Bronchial epithelial cell (primary cell): ENCODE measurements around the gene SERPINA5. TPM values are rescaled to one million over a fixed set of nuclear protein-coding genes. Genes with fewer than 3 reads are reported as not detected.

ENCODE experiments used
- DNase-seq: peaks from one replicate; pipeline ENCODE4 v3.0.0-alpha.2; 2010; ENCODE audit warnings: low read depth
- FAIRE-seq: peaks from 2 replicates; lab custom pipeline; 2011; peaks lifted over from hg19 to GRCh38; lab: Jason Lieb, UNC
- H3K27me3 ChIP-seq: 2 replicates; pipeline ENCODE4 v1.5.1; 2011; ENCODE audit warnings: low read length; ENCODE audit not compliant: control insufficient read depth, insufficient read depth
- H3K36me3 ChIP-seq: 2 replicates; pipeline ENCODE4 v1.5.1; 2011; ENCODE audit warnings: low read length; ENCODE audit not compliant: control insufficient read depth, insufficient read depth
- H3K4me3 ChIP-seq: 2 replicates; pipeline ENCODE4 v1.5.1; 2011; ENCODE audit warnings: mild to moderate bottlenecking, low read depth, low read length, control low read depth
- CTCF ChIP-seq: IDR thresholded peaks from 2 replicates; pipeline ENCODE4 v1.5.1; 2011; ENCODE audit warnings: mild to moderate bottlenecking, moderate library complexity, low read length, control low read depth, inconsistent platforms; ENCODE audit not compliant: insufficient read depth, severe bottlenecking
- total RNA-seq: library from RNA; depleted of rRNA; stranded (reverse); fragments of >200 nt; gene quantifications from 2 replicates; pipeline ENCODE4 v1.2.1, GENCODE V29; 2014

SERPINA5 gene
- total RNA-seq, 1 donor from 2014 or later, result not detected

- Histone ChIP-seq H3K27me3 (no peaks in the 10 kb centered on the region), H3K36me3 (no peaks in the 10 kb centered on the region), H3K4me3 (no peak overlapping the region)
- no peak for TF ChIP-seq CTCF
- FAIRE-seq (no peak), DNase-seq (no peak)
These were observed 32.9 kb upstream of the SERPINA5 start for GRCh38 chr14:94548131-94548998.

- no peak overlapping the region for H3K4me3 ChIP-seq
- DNase-seq (peak; percentile 28), FAIRE-seq (no peak)
- peak; percentile 90 for TF ChIP-seq CTCF
- H3K36me3 ChIP-seq, result no peaks in the 10 kb centered on the region
- H3K27me3 ChIP-seq, result no peaks in the 10 kb centered on the region
These were observed 31.9 kb upstream of the SERPINA5 start for GRCh38 chr14:94548999-94549985.

- no peaks in the 10 kb centered on the region for H3K36me3 ChIP-seq
- H3K4me3 ChIP-seq, result no peak overlapping the region
- no peak for TF ChIP-seq CTCF
- DNase-seq (no peak), FAIRE-seq (no peak)
- H3K27me3 ChIP-seq, result no peaks in the 10 kb centered on the region
These were observed 31.2 kb upstream of the SERPINA5 start for GRCh38 chr14:94550041-94550440.

- Histone ChIP-seq H3K36me3 (no peaks in the 10 kb centered on the region), H3K27me3 (no peaks in the 10 kb centered on the region), H3K4me3 (no peak overlapping the region)
- DNase-seq (no peak), FAIRE-seq (no peak)
- no peak for TF ChIP-seq CTCF
These were observed 25.2 kb upstream of the SERPINA5 start for GRCh38 chr14:94555991-94556390.

- FAIRE-seq, result no peak
- no peak for TF ChIP-seq CTCF
- H3K4me3 ChIP-seq, result no peak overlapping the region
These were observed 23.9 kb upstream of the SERPINA5 start for GRCh38 chr14:94557327-94557726.

More at GRCh38 chr14:94557327-94557726, 23.9 kb upstream of the SERPINA5 start:
- no peak for DNase-seq
- Histone ChIP-seq H3K27me3 (no peaks in the 10 kb centered on the region), H3K36me3 (no peaks in the 10 kb centered on the region)
